Esophagus squamous epithelium (tissue), 5 donors: ENCODE measurements around the gene NCKAP1. TPM values are rescaled to one million over a fixed set of nuclear protein-coding genes. Genes with fewer than 3 reads are reported as not detected.

ENCODE experiments used
- DNase-seq: peaks from one replicate; lab custom pipeline; 2025; lab: John Stamatoyannopoulos, UW
- H3K27ac ChIP-seq, 4 donors: fragments of 200-600 bp; sonication (generic); one replicate each; pipeline ENCODE4 v1.5.1; 2016 to 2019; ENCODE audit warnings: mild to moderate bottlenecking in 1 of 4
- H3K27me3 ChIP-seq, 4 donors: fragments of 200-600 bp; sonication (generic); 1 replicate in 3 of 4; 2 replicates in 1 of 4; pipeline versions ENCODE4 v1.5.1 to v1.6.0; 2017 to 2021; ENCODE audit warnings: antibody characterized with exemption in 1 of 4
- H3K36me3 ChIP-seq, 3 donors: fragments of 200-600 bp; sonication (generic); one replicate each; pipeline ENCODE4 v1.5.1; 2016 to 2019
- H3K4me1 ChIP-seq, 3 donors: fragments of 200-600 bp; sonication (generic); one replicate each; pipeline ENCODE4 v1.5.1; 2017 to 2019
- H3K4me3 ChIP-seq, 4 donors: fragments of 200-600 bp; sonication (generic); 1 replicate in 3 of 4; 2 replicates in 1 of 4; pipeline ENCODE4 v1.5.1; 2016 to 2019; ENCODE audit warnings: mild to moderate bottlenecking in 2 of 4, moderate library complexity in 1 of 4
- H3K9me3 ChIP-seq, 3 donors: fragments of 200-600 bp; sonication (generic); one replicate each; pipeline ENCODE4 v1.5.1; 2016 to 2019
- POLR2A ChIP-seq, 4 donors: fragments of 450-650 bp; IDR thresholded peaks; one replicate each; pipeline ENCODE4 v1.6.1; 2017; ENCODE audit warnings: antibody characterized with exemption in 4 of 4, mild to moderate bottlenecking in 4 of 4, moderate library complexity in 3 of 4
- WGBS, 2 donors: methylation state at CpG; one replicate each; pipeline ENCODE4 v1.1.5; 2018; 5-methylcytosine and 5-hydroxymethylcytosine counted together
- intact Hi-C: fragments of 100-400 bp; cut with DNase I; formaldehyde crosslinking; loops from one replicate; pipeline ENCODE4 v1.15.0; 2022
- total RNA-seq, 4 donors: library from RNA; depleted of rRNA; stranded (reverse); fragments of >200 nt; gene quantifications; one replicate each; pipeline ENCODE4 v1.1.0, GENCODE V29; 2016
- TF ChIP-seq, protein P1 (sequence below), 6 experiments: fragments of 450-650 bp in 4 of 6; fragments of 200-600 bp in 2 of 6; sonication (generic) in 2 of 6; IDR thresholded peaks; one replicate each; pipeline ENCODE4 v1.5.1; 2016 to 2019; ENCODE audit warnings: antibody characterized with exemption in 6 of 6, mild to moderate bottlenecking in 4 of 6, moderate library complexity in 4 of 6
- donor health status: DM: yes; HTN: yes; CAD: no.

Gene NCKAP1
- total RNA-seq, 4 donors from 2014 or later = 85.9 to 163 (median 117) TPM

DNA sequence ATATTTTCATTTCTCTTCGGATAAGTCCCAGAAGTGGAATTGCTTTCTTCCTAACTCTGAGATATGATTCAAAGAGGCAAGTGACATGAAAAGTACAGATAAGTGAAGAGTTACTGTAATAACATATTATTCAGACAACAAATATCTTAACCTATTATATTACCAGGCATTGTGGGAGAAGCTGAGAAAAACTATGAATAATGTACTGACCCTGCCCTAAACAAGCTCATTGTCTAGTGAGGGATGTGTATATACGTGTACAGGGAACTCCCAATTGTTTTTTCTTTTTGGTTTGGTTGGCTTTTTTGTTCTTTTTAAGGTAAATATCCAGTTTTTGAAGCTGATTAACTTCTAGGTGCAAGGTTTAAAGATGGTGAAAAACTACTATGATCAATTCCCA, 26.5 kb downstream of the NCKAP1 start:
- no peak for DNase-seq
- Histone ChIP-seq H3K4me3 (no peak overlapping the region), H3K4me1 (peaks cover 0 to 60% (median 15%) of the 10 kb centered on the region in 3 donors), H3K27me3 (no peaks in the 10 kb centered on the region), H3K27ac (no peak overlapping the region), H3K36me3 (no peaks in the 10 kb centered on the region), H3K9me3 (no peaks in the 10 kb centered on the region)
- WGBS, 2 donors = 59 to 65% methylated on average over 2 of the region's 2 CpGs
- intact Hi-C loops = no loop called here
- TF ChIP-seq, protein P1, sequence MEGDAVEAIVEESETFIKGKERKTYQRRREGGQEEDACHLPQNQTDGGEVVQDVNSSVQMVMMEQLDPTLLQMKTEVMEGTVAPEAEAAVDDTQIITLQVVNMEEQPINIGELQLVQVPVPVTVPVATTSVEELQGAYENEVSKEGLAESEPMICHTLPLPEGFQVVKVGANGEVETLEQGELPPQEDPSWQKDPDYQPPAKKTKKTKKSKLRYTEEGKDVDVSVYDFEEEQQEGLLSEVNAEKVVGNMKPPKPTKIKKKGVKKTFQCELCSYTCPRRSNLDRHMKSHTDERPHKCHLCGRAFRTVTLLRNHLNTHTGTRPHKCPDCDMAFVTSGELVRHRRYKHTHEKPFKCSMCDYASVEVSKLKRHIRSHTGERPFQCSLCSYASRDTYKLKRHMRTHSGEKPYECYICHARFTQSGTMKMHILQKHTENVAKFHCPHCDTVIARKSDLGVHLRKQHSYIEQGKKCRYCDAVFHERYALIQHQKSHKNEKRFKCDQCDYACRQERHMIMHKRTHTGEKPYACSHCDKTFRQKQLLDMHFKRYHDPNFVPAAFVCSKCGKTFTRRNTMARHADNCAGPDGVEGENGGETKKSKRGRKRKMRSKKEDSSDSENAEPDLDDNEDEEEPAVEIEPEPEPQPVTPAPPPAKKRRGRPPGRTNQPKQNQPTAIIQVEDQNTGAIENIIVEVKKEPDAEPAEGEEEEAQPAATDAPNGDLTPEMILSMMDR (IDR thresholded peaks at IDR 0.05) = no peak

DNA sequence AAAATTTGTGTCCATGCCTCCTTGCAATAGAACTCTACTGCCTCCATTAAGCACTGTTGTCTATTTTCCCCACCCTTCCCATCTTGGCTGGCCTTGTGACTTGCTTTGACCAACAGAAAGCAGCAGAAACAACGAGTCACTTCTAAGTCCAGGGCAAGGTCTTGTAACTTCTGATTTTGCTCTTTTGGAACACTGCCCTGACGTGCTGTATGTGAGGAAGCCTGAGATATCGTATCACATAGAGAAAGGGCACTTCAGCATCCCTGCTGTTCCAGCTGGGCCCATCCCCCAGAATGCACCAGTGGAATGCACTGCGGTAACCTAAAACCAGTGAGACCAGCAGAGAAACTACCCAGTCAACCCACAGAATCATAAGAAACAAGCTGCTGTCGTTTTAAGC, 28.1 kb downstream of the NCKAP1 start:
- Histone ChIP-seq H3K9me3 (no peaks in the 10 kb centered on the region), H3K27ac (no peak overlapping the region), H3K4me3 (no peak overlapping the region), H3K27me3 (no peaks in the 10 kb centered on the region), H3K36me3 (no peaks in the 10 kb centered on the region), H3K4me1 (peaks cover 0 to 50% (median 15%) of the 10 kb centered on the region in 3 donors)
- no peak for TF ChIP-seq POLR2A (IDR thresholded peaks at IDR 0.05)
- TF ChIP-seq, protein P1 (IDR thresholded peaks at IDR 0.05) = no peak
- no peak for DNase-seq
- intact Hi-C loops = no loop called here
- WGBS, 2 donors = 66 to 75% methylated on average over 3 to 4 of the region's 5 CpGs

DNA sequence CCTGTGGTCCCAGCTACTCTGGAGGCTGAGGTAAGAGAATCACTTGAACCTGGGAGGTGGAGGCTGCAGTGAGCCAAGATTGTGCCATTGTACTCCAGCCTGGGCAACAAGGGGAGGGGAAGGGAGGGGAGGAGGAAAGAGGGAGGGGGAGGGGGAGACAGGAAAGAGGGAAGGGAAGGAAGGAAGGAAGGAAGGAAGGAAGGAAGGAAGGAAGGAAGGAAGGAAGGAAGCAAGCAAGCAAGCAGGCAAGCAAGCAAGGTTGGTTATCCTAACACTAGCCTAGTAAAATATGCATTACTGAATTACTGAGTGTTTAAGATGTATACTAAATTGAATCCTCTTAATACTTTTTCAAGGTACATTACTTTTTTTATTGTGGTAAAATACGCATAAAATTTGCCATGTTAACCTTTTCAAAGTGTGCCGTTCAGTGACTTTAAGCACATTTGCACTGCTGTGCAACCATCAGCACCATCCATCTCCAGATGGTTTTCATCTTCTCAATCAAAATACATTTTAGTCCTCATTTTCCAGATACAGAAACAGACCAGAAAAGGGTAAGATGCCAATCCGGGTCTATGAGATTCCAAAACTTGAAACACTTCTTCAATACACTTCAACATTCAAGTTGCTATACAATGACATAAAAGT, 28.9 kb downstream of the NCKAP1 start:
- no peak overlapping the region for H3K4me3 ChIP-seq
- H3K27ac ChIP-seq = no peak overlapping the region
- intact Hi-C loops = no loop called here
- H3K4me1 ChIP-seq = peaks cover 0 to 43% (median 9%) of the 10 kb centered on the region in 3 donors
- no peak for TF ChIP-seq POLR2A (IDR thresholded peaks at IDR 0.05)
- TF ChIP-seq, protein P1 (IDR thresholded peaks at IDR 0.05) = no peak
- 88 to 89% methylated on average over 3 of the region's 3 CpGs for WGBS, 2 donors
- H3K36me3 ChIP-seq = no peaks in the 10 kb centered on the region
- DNase-seq = no peak
- no peaks in the 10 kb centered on the region for H3K9me3 ChIP-seq
- no peaks in the 10 kb centered on the region for H3K27me3 ChIP-seq

- intact Hi-C loops = no loop called here
- H3K27ac ChIP-seq = no peak overlapping the region
- no peaks in the 10 kb centered on the region for H3K9me3 ChIP-seq
- DNase-seq = no peak
- H3K27me3 ChIP-seq = no peaks in the 10 kb centered on the region
- peaks cover 0 to 44% (median 4%) of the 10 kb centered on the region in 3 donors for H3K36me3 ChIP-seq
- WGBS, 2 donors = 49 to 54% methylated on average over 2 of the region's 2 CpGs
- H3K4me3 ChIP-seq = no peak overlapping the region
- TF ChIP-seq POLR2A (IDR thresholded peaks at IDR 0.05) = no peak
- TF ChIP-seq, protein P1 (IDR thresholded peaks at IDR 0.05) = no peak
- H3K4me1 ChIP-seq = no peaks in the 10 kb centered on the region
Measured at GRCh38 chr2:183001948-183002347, 36.3 kb downstream of the NCKAP1 start.

GRCh38 chr2:183000846-183001245, 37.4 kb downstream of the NCKAP1 start:
- Histone ChIP-seq H3K9me3 (no peaks in the 10 kb centered on the region), H3K4me3 (no peak overlapping the region), H3K4me1 (no peaks in the 10 kb centered on the region), H3K27me3 (no peaks in the 10 kb centered on the region), H3K36me3 (peaks cover 0 to 55% (median 4%) of the 10 kb centered on the region in 3 donors), H3K27ac (no peak overlapping the region)
- TF ChIP-seq, protein P1 (IDR thresholded peaks at IDR 0.05) = no peak
- TF ChIP-seq POLR2A (IDR thresholded peaks at IDR 0.05) = no peak
- no peak for DNase-seq
- intact Hi-C loops = no loop called here
- WGBS, 2 donors = 84 to 94% methylated on average over 10 of the region's 10 CpGs
